Ecto neural progenitor cell (in vitro differentiated cells): ENCODE measurements around the gene ALPG.
"Not testable (repeated sequence)": the region's sequence is repeated elsewhere in the genome, so short reads cannot be mapped to it uniquely, and the experiment has no call there.

Experiments used
- DNase-seq: peaks from one replicate; pipeline ENCODE4 v3.0.0-alpha.2; 2018; ENCODE audit warnings: low spot score

ALPG gene

GRCh38 chr2:232440220-232441018 lies 33.8 kb downstream of the ALPG start:
- peak; percentile 94 for DNase-seq

GRCh38 chr2:232441147-232441651 lies 34.6 kb downstream of the ALPG start:
- DNase-seq: no peak

- DNase-seq: not testable (repeated sequence)
These were observed 35.3 kb downstream of the ALPG start for GRCh38 chr2:232441922-232442321.

GRCh38 chr2:232442431-232442830 lies 35.8 kb downstream of the ALPG start:
- DNase-seq: not testable (repeated sequence)

- DNase-seq: not testable (repeated sequence)
These were observed 36.4 kb downstream of the ALPG start for GRCh38 chr2:232443047-232443446.

GRCh38 chr2:232443669-232444408 lies 37.2 kb downstream of the ALPG start:
- not testable (repeated sequence) for DNase-seq

- DNase-seq: no peak
These were observed 37.9 kb downstream of the ALPG start for GRCh38 chr2:232444409-232445148.

GRCh38 chr2:232445149-232445885 lies 38.7 kb downstream of the ALPG start:
- not testable (repeated sequence) for DNase-seq

- not testable (repeated sequence) for DNase-seq
These were observed 39.7 kb downstream of the ALPG start for GRCh38 chr2:232446266-232446777.

GRCh38 chr2:232447091-232447620 lies 40.5 kb downstream of the ALPG start:
- DNase-seq: no peak

- no peak for DNase-seq
These were observed 41.1 kb downstream of the ALPG start for GRCh38 chr2:232447638-232448303.

- no peak for DNase-seq
These were observed 41.7 kb downstream of the ALPG start for GRCh38 chr2:232448304-232448690.

- no peak for DNase-seq
These were observed 43.3 kb downstream of the ALPG start for GRCh38 chr2:232449964-232450363.

GRCh38 chr2:232451645-232452044 lies 45.0 kb downstream of the ALPG start:
- not testable (repeated sequence) for DNase-seq

GRCh38 chr2:232454630-232455029 lies 48.0 kb downstream of the ALPG start:
- no peak for DNase-seq

GRCh38 chr2:232455426-232456255 lies 49.0 kb downstream of the ALPG start, which contains the start of gene ALPI:
Gene ALPI, plus strand, starts transcription at chr2:232456153. Its CDS starts 47 bp downstream, at chr2:232456200.
- DNase-seq: peak; percentile 39

- peak; percentile 34 for DNase-seq
These were observed 49.9 kb downstream of the ALPG start for GRCh38 chr2:232456296-232457120.
